Spleen (tissue), 7 donors: ENCODE results near the gene BRD4.

Experiments used
- CTCF ChIP-seq, 11 experiments: fragments of 200-600 bp in 7 of 11; fragments of 450-650 bp in 4 of 11; sonication (generic) in 4 of 11; IDR thresholded peaks in 8 of 11; conservative IDR thresholded peaks in 3 of 11; 1 replicate in 7 of 11; 2 replicates in 4 of 11; pipeline versions ENCODE4 v1.4.0 to v1.8.0; 2016 to 2021; ENCODE audit warnings: antibody characterized with exemption in 11 of 11, inconsistent platforms in 4 of 11, mild to moderate bottlenecking in 1 of 11
- POLR2A ChIP-seq, 3 donors: fragments of 450-650 bp; IDR thresholded peaks; one replicate each; pipeline ENCODE4 v1.5.1; 2017; ENCODE audit warnings: antibody characterized with exemption in 3 of 3, mild to moderate bottlenecking in 1 of 3
- POLR2AphosphoS5 ChIP-seq, 3 donors: sonication (generic); formaldehyde crosslinking; IDR thresholded peaks; one replicate each; pipeline ENCODE4 v1.5.1; 2017; ENCODE audit warnings: antibody characterized with exemption in 3 of 3
- donor health status: DM: no; HTN: no; CAD: no; lungs with moderate emphysema.
- donor health status: DM: no; HTN: no; CAD: no.
- donor health status: DM: no; HTN: no; CAD: no.

GRCh38 chr19:15251010-15251748 lies 81.2 kb downstream of the BRD4 start:
- TF ChIP-seq CTCF (IDR thresholded peaks at IDR 0.05 in 8 of 11, conservative IDR thresholded peaks at IDR 0.05 in 3 of 11) (no peak), POLR2A (IDR thresholded peaks at IDR 0.05) (no peak), POLR2AphosphoS5 (IDR thresholded peaks at IDR 0.05) (peak in 2 of 3 donors; percentile 20 to 35)
